ENCODE results near the gene DOCK7. TPM values are rescaled to one million over a fixed set of nuclear protein-coding genes. Genes with fewer than 3 reads are reported as not detected.
"Not testable (repeated sequence)": the region's sequence is repeated elsewhere in the genome, so short reads cannot be mapped to it uniquely, and the experiment has no call there.

The DOCK7 gene
- total and polyA plus RNA-seq, 5 donors = 4.2 to 17.9 (median 12.6) TPM

GRCh38 chr1:62691062-62691844 is 3.1 kb upstream of the DOCK7 start:
- 76% methylated on average over 2 of the region's 2 CpGs for WGBS
- Histone ChIP-seq H3K27ac (ENCODE audit: low read length) (peak overlapping the region; percentile 85), H3K27me3 (ENCODE audit: control insufficient read depth, insufficient read depth) (no peaks in the 10 kb centered on the region), H3K4me1 (ENCODE audit: control insufficient read depth, insufficient read depth, low read length) (peaks cover 4% of the 10 kb centered on the region), H3K9me3 (ENCODE audit: control insufficient read depth, low read length) (no peaks in the 10 kb centered on the region), H3K4me3 (ENCODE audit: low read length) (no peak overlapping the region)
- no peak for DNase-seq
- intact Hi-C loops (cut with DNase I) = no loop called here
- no peak for ATAC-seq

GRCh38 chr1:62689524-62689923 is 1.3 kb upstream of the DOCK7 start:
- intact Hi-C loops (cut with DNase I) = loop anchor here in 1 of 4 donors (10.0 kb wide), 1 partner anchor 45 kb away; no protein-coding TSS in a partner anchor
- Histone ChIP-seq H3K4me3 (ENCODE audit: low read length) (no peak overlapping the region), H3K9me3 (ENCODE audit: control insufficient read depth, low read length) (no peaks in the 10 kb centered on the region), H3K27me3 (ENCODE audit: control insufficient read depth, insufficient read depth) (no peaks in the 10 kb centered on the region), H3K27ac (ENCODE audit: low read length) (peak overlapping the region; percentile 51), H3K4me1 (ENCODE audit: control insufficient read depth, insufficient read depth, low read length) (peaks cover 4% of the 10 kb centered on the region)
- ATAC-seq (peak in 1 of 2 donors; percentile 25), DNase-seq (no peak)
- 78% methylated on average over 1 of the region's 1 CpG for WGBS

GRCh38 chr1:62688687-62689085 is 500 bp upstream of the DOCK7 start:
- DNase-seq (no peak), ATAC-seq (peak in 1 of 2 donors; percentile 3)
- WGBS = 1% methylated on average over 10 of the region's 10 CpGs
- H3K4me1 ChIP-seq (ENCODE audit: control insufficient read depth, insufficient read depth, low read length) = peaks cover 4% of the 10 kb centered on the region
- intact Hi-C loops (cut with DNase I) = loop anchor here in 1 of 4 donors (10.0 kb wide), 1 partner anchor 46 kb away; no protein-coding TSS in a partner anchor
- H3K27ac ChIP-seq (ENCODE audit: low read length) = peak overlapping the region; percentile 94
- H3K9me3 ChIP-seq (ENCODE audit: control insufficient read depth, low read length) = no peaks in the 10 kb centered on the region
- no peaks in the 10 kb centered on the region for H3K27me3 ChIP-seq (ENCODE audit: control insufficient read depth, insufficient read depth)
- H3K4me3 ChIP-seq (ENCODE audit: low read length) = peak overlapping the region; percentile 100

- Histone ChIP-seq H3K27me3 (ENCODE audit: control insufficient read depth, insufficient read depth) (no peaks in the 10 kb centered on the region), H3K27ac (ENCODE audit: low read length) (peak overlapping the region; percentile 36), H3K4me1 (ENCODE audit: control insufficient read depth, insufficient read depth, low read length) (peaks cover 4% of the 10 kb centered on the region), H3K9me3 (ENCODE audit: control insufficient read depth, low read length) (no peaks in the 10 kb centered on the region), H3K4me3 (ENCODE audit: low read length) (peak overlapping the region; percentile 100)
- intact Hi-C loops (cut with DNase I) = loop anchor here in 1 of 4 donors (10.0 kb wide), 1 partner anchor 47 kb away; no protein-coding TSS in a partner anchor
- peak in 2 of 3 donors; percentile 34 to 75 for DNase-seq
- WGBS = under 1% methylated on average over 33 of the region's 33 CpGs
- ATAC-seq = peak in 1 of 2 donors; percentile 15
Observed at GRCh38 chr1:62687421-62687902, 724 bp downstream of the DOCK7 start.

GRCh38 chr1:62686822-62687221 is 1.4 kb downstream of the DOCK7 start:
- Histone ChIP-seq H3K9me3 (ENCODE audit: control insufficient read depth, low read length) (no peaks in the 10 kb centered on the region), H3K27ac (ENCODE audit: low read length) (no peak overlapping the region), H3K27me3 (ENCODE audit: control insufficient read depth, insufficient read depth) (no peaks in the 10 kb centered on the region), H3K4me3 (ENCODE audit: low read length) (peak overlapping the region; percentile 100), H3K4me1 (ENCODE audit: control insufficient read depth, insufficient read depth, low read length) (peaks cover 4% of the 10 kb centered on the region)
- 92% methylated on average over 7 of the region's 7 CpGs for WGBS
- no peak for DNase-seq
- ATAC-seq = no peak
- intact Hi-C loops (cut with DNase I) = loop anchor here in 1 of 4 donors (10.0 kb wide), 1 partner anchor 48 kb away; no protein-coding TSS in a partner anchor

- peaks cover under 1% of the 10 kb centered on the region for H3K4me1 ChIP-seq (ENCODE audit: control insufficient read depth, insufficient read depth, low read length)
- intact Hi-C loops (cut with DNase I) = loop anchor here in 1 of 4 donors (10.0 kb wide), 1 partner anchor 49 kb away; no protein-coding TSS in a partner anchor
- no peaks in the 10 kb centered on the region for H3K27me3 ChIP-seq (ENCODE audit: control insufficient read depth, insufficient read depth)
- DNase-seq = peak in 1 of 3 donors; percentile 44
- ATAC-seq = no peak
- no peak overlapping the region for H3K4me3 ChIP-seq (ENCODE audit: low read length)
- no peak overlapping the region for H3K27ac ChIP-seq (ENCODE audit: low read length)
- WGBS = 66% methylated on average over 3 of the region's 3 CpGs
- no peaks in the 10 kb centered on the region for H3K9me3 ChIP-seq (ENCODE audit: control insufficient read depth, low read length)
Observed at GRCh38 chr1:62685431-62685859, 2.7 kb downstream of the DOCK7 start.

GRCh38 chr1:62682531-62682930 is 5.7 kb downstream of the DOCK7 start:
- Histone ChIP-seq H3K9me3 (ENCODE audit: control insufficient read depth, low read length) (no peaks in the 10 kb centered on the region), H3K27me3 (ENCODE audit: control insufficient read depth, insufficient read depth) (no peaks in the 10 kb centered on the region), H3K4me1 (ENCODE audit: control insufficient read depth, insufficient read depth, low read length) (no peaks in the 10 kb centered on the region), H3K4me3 (ENCODE audit: low read length) (no peak overlapping the region), H3K27ac (ENCODE audit: low read length) (no peak overlapping the region)
- DNase-seq (no peak), ATAC-seq (no peak)
- intact Hi-C loops (cut with DNase I) = loop anchor here in 1 of 4 donors (10.0 kb wide), 1 partner anchor 52 kb away; no protein-coding TSS in a partner anchor

DNA sequence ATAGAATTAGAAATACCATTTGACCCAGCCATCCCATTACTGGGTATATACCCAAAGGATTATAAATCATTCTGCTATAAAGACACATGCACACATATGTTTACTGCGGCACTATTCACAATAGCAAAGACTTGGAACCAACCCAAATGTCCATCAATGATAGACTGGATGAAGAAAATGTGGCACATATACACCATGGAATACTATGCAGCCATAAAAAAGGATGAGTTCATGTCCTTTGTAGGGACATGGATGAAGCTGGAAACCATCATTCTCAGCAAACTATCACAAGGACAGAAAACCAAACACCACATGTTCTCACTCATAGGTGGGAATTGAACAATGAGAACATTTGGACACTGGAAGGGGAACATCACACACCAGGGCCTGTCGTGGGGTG is 7.2 kb downstream of the DOCK7 start:
- H3K9me3 ChIP-seq (ENCODE audit: control insufficient read depth, low read length); H3K27ac ChIP-seq (ENCODE audit: low read length); DNase-seq; ATAC-seq; H3K27me3 ChIP-seq (ENCODE audit: control insufficient read depth, insufficient read depth); H3K4me1 ChIP-seq (ENCODE audit: control insufficient read depth, insufficient read depth, low read length); H3K4me3 ChIP-seq (ENCODE audit: low read length): not testable (repeated sequence)
- intact Hi-C loops (cut with DNase I) = loop anchor here in 1 of 4 donors (10.0 kb wide), 1 partner anchor 54 kb away; no protein-coding TSS in a partner anchor
- 86% methylated on average over 2 of the region's 2 CpGs for WGBS

GRCh38 chr1:62677822-62678221 is 10.4 kb downstream of the DOCK7 start:
- H3K27ac ChIP-seq (ENCODE audit: low read length); intact Hi-C loops (cut with DNase I); ATAC-seq; H3K4me1 ChIP-seq (ENCODE audit: control insufficient read depth, insufficient read depth, low read length); H3K27me3 ChIP-seq (ENCODE audit: control insufficient read depth, insufficient read depth); DNase-seq; H3K9me3 ChIP-seq (ENCODE audit: control insufficient read depth, low read length); H3K4me3 ChIP-seq (ENCODE audit: low read length): not testable (repeated sequence)
- WGBS = 96% methylated on average over 2 of the region's 2 CpGs

GRCh38 chr1:62676611-62677356 is 11.4 kb downstream of the DOCK7 start:
- Histone ChIP-seq H3K4me3 (ENCODE audit: low read length) (no peak overlapping the region), H3K4me1 (ENCODE audit: control insufficient read depth, insufficient read depth, low read length) (peaks cover 2% of the 10 kb centered on the region), H3K27me3 (ENCODE audit: control insufficient read depth, insufficient read depth) (no peaks in the 10 kb centered on the region), H3K9me3 (ENCODE audit: control insufficient read depth, low read length) (no peaks in the 10 kb centered on the region), H3K27ac (ENCODE audit: low read length) (no peak overlapping the region)
- ATAC-seq (no peak), DNase-seq (no peak)
- WGBS = 80% methylated on average over 2 of the region's 2 CpGs
- intact Hi-C loops (cut with DNase I) = no loop called here

GRCh38 chr1:62673629-62674028 is 14.6 kb downstream of the DOCK7 start:
- H3K27ac ChIP-seq (ENCODE audit: low read length) = no peak overlapping the region
- 83% methylated on average over 1 of the region's 1 CpG for WGBS
- intact Hi-C loops (cut with DNase I) = no loop called here
- DNase-seq (no peak), ATAC-seq (no peak)
- H3K27me3 ChIP-seq (ENCODE audit: control insufficient read depth, insufficient read depth) = no peaks in the 10 kb centered on the region
- H3K4me1 ChIP-seq (ENCODE audit: control insufficient read depth, insufficient read depth, low read length) = peaks cover 2% of the 10 kb centered on the region
- no peaks in the 10 kb centered on the region for H3K9me3 ChIP-seq (ENCODE audit: control insufficient read depth, low read length)
- no peak overlapping the region for H3K4me3 ChIP-seq (ENCODE audit: low read length)

All from right cardiac atrium (tissue), 5 donors.